Heart right ventricle (tissue), 16 donors: ENCODE measurements around the gene PPY. TPM values are rescaled to one million over a fixed set of nuclear protein-coding genes. Genes with fewer than 3 reads are reported as not detected.
"Not testable (repeated sequence)": the region's sequence is repeated elsewhere in the genome, so short reads cannot be mapped to it uniquely, and the experiment has no call there.

Experiments used
- ATAC-seq, 8 donors: fragments of 200-7000 bp; cut with Tn5 transposase; one replicate each; pipeline ENCODE4 v1.9.1; 2020; ENCODE audit warnings: mild to moderate bottlenecking in 8 of 8, moderate library complexity in 8 of 8, moderate number of reproducible peaks in 1 of 8
- DNase-seq, 2 donors: peaks; one replicate each; pipeline ENCODE4 v3.0.0-alpha.2; 2020
- H3K27ac ChIP-seq, 10 donors: fragments of 200-600 bp; sonication (generic) in 2 of 10; one replicate each; pipeline versions ENCODE4 v1.5.0 to v1.8.0; 2020 to 2022; ENCODE audit warnings: mild to moderate bottlenecking in 3 of 10
- H3K27me3 ChIP-seq, 7 donors: fragments of 200-600 bp; one replicate each; pipeline ENCODE4 v1.8.0; 2021 to 2022; ENCODE audit warnings: mild to moderate bottlenecking in 2 of 7
- H3K36me3 ChIP-seq, 9 donors: fragments of 200-600 bp; sonication (generic) in 1 of 9; one replicate each; pipeline versions ENCODE4 v1.5.0 to v1.8.0; 2020 to 2022; ENCODE audit warnings: mild to moderate bottlenecking in 2 of 9
- H3K4me1 ChIP-seq, 9 donors: fragments of 200-600 bp; sonication (generic) in 1 of 9; one replicate each; pipeline versions ENCODE4 v1.5.0 to v1.8.0; 2020 to 2022; ENCODE audit warnings: mild to moderate bottlenecking in 4 of 9
- H3K4me3 ChIP-seq, 10 donors: fragments of 200-600 bp; sonication (generic) in 2 of 10; one replicate each; pipeline versions ENCODE4 v1.5.0 to v1.8.0; 2020 to 2022; ENCODE audit warnings: mild to moderate bottlenecking in 7 of 10, moderate library complexity in 2 of 10
- H3K9me3 ChIP-seq, 11 donors: fragments of 200-600 bp in 10 of 11; sonication (generic) in 2 of 11; one replicate each; pipeline versions ENCODE4 v1.5.0 to v1.8.0; 2013 to 2022; ENCODE audit warnings: mild to moderate bottlenecking in 2 of 11, control low read depth in 1 of 11, moderate library complexity in 1 of 11
- CTCF ChIP-seq, 9 donors: fragments of 200-600 bp; sonication (generic) in 2 of 9; IDR thresholded peaks; one replicate each; pipeline versions ENCODE4 v1.5.0 to v1.8.0; 2021 to 2022; ENCODE audit warnings: antibody characterized with exemption in 9 of 9, mild to moderate bottlenecking in 5 of 9, moderate library complexity in 1 of 9
- WGBS, 2 donors: extraction: QIAGEN DNeasy Blood & Tissue Kit; methylation state at CpG; one replicate each; pipeline ENCODE4 v1.1.7; 2013; ENCODE audit warnings: inconsistent platforms in 1 of 2; 5-methylcytosine and 5-hydroxymethylcytosine counted together
- intact Hi-C, 10 donors: fragments of 100-400 bp; cut with DNase I; formaldehyde crosslinking; loops; one replicate each; pipeline versions ENCODE4 v1.11.1 to v1.14.2; 2022
- polyA plus RNA-seq, 2 donors: library from polyadenylated mRNA; stranded (reverse); fragments of 200-250 nt; gene quantifications; one replicate each; pipeline ENCODE4 v1.2.3, GENCODE V29; 2013
- total RNA-seq, 10 donors: library from RNA; stranded (reverse); fragmentation: NEBNext Ultra II Directional in 3 of 10; extraction: Animal tissue kit (Norgen Biotek cat#: 25700) in 3 of 10; gene quantifications; one replicate each; pipeline versions ENCODE4 v1.2.1 to v1.2.4, GENCODE V29; 2021 to 2023
- donor health status: Arrhythmogenic right ventricular cardiomyopathy.
- donor health status: ischemic (EF 13 %, LVEDD 7.1; RV severe dilation, severe dysfunction).
- donor health status: healthy with polysubstance abuse.
- donor health status: DM: no; HTN: yes; CAD: no.
- donor health status: DM: no; HTN: no; CAD: no.
- donor health status: ischemic (EF 25% LVEDD 6.9; RV normal size, moderate dysfunction).
- donor health status: ischemic (EF 25% LVEDD 5.7; RV mildly dilated, moderate dysfunction).
- donor health status: healthy.
- donor health status: DM: yes; HTN: yes; CAD: no.
- donor health status: Ischemic cardiomyopathy.
- donor health status: ischemic (EF 35%, LVEDD 5.7; RV mildly dilated, moderate dysfunction).
- donor health status: nonischemic (EF 11% LVEDD 7.7; RV severe dilation, severe dysfunction).
- donor health status: DM: yes; HTN: yes; CAD: no.
- donor health status: PGD.
- donor health status: ischemic (EF 29% LVEDD 5.4; RV normal size, mild dysfunction).
- donor health status: nonischemic (EF 23%, LVEDD 6.1; RV moderate dilation, normal function).

The PPY gene
- total and polyA plus RNA-seq, 12 donors = not detected

- ATAC-seq (no peak), DNase-seq (no peak)
- Histone ChIP-seq H3K36me3 (no peaks in the 10 kb centered on the region), H3K9me3 (no peaks in the 10 kb centered on the region), H3K4me1 (no peaks in the 10 kb centered on the region), H3K4me3 (no peak overlapping the region), H3K27me3 (peaks cover 0 to 39% (median 17%) of the 10 kb centered on the region in 7 donors), H3K27ac (no peak overlapping the region)
- intact Hi-C loops = no loop called here
- no peak for TF ChIP-seq CTCF (IDR thresholded peaks at IDR 0.05)
- WGBS, 2 donors = 78 to 79% methylated on average over 9 of the region's 9 CpGs
These were observed 34.9 kb upstream of the PPY start for GRCh38 chr17:43976963-43977837.

GRCh38 chr17:43975898-43976297, 33.6 kb upstream of the PPY start:
- Histone ChIP-seq H3K9me3 (no peaks in the 10 kb centered on the region), H3K4me3 (no peak overlapping the region), H3K4me1 (no peaks in the 10 kb centered on the region), H3K27me3 (peaks cover 0 to 26% (median 9%) of the 10 kb centered on the region in 7 donors), H3K36me3 (no peaks in the 10 kb centered on the region), H3K27ac (no peak overlapping the region)
- WGBS, 2 donors = 78 to 90% methylated on average over 14 to 22 of the region's 27 CpGs
- intact Hi-C loops = no loop called here
- TF ChIP-seq CTCF (IDR thresholded peaks at IDR 0.05) = no peak
- DNase-seq (no peak), ATAC-seq (no peak)

GRCh38 chr17:43974382-43975266, 32.3 kb upstream of the PPY start:
- no peak overlapping the region for H3K4me3 ChIP-seq
- ATAC-seq = no peak
- 61 to 64% methylated on average over 14 of the region's 14 CpGs for WGBS, 2 donors
- intact Hi-C loops = no loop called here
- H3K9me3 ChIP-seq = no peaks in the 10 kb centered on the region
- no peaks in the 10 kb centered on the region for H3K36me3 ChIP-seq
- DNase-seq = no peak
- H3K27ac ChIP-seq = no peak overlapping the region
- peaks cover 0 to 21% (median 9%) of the 10 kb centered on the region in 7 donors for H3K27me3 ChIP-seq
- TF ChIP-seq CTCF (IDR thresholded peaks at IDR 0.05) = no peak
- H3K4me1 ChIP-seq = no peaks in the 10 kb centered on the region

GRCh38 chr17:43972444-43973212, 30.4 kb upstream of the PPY start:
- H3K36me3 ChIP-seq, DNase-seq, H3K4me1 ChIP-seq, intact Hi-C loops, H3K27ac ChIP-seq, ATAC-seq, H3K4me3 ChIP-seq, H3K9me3 ChIP-seq: not testable (repeated sequence)
- WGBS, 2 donors = 87 to 90% methylated on average over 22 of the region's 22 CpGs
- H3K27me3 ChIP-seq = peaks cover 0 to 21% (median 9%) of the 10 kb centered on the region in 7 donors

- H3K9me3 ChIP-seq, DNase-seq, H3K4me1 ChIP-seq, intact Hi-C loops, ATAC-seq, H3K4me3 ChIP-seq, H3K27ac ChIP-seq, H3K36me3 ChIP-seq: not testable (repeated sequence)
- H3K27me3 ChIP-seq = peaks cover 0 to 21% (median 4%) of the 10 kb centered on the region in 7 donors
- WGBS, 2 donors = 46 to 47% methylated on average over 2 of the region's 2 CpGs
These were observed 29.2 kb upstream of the PPY start for GRCh38 chr17:43971436-43971835.
